Measurements from ENCODE around the gene FBXO48.

The FBXO48 gene

DNA sequence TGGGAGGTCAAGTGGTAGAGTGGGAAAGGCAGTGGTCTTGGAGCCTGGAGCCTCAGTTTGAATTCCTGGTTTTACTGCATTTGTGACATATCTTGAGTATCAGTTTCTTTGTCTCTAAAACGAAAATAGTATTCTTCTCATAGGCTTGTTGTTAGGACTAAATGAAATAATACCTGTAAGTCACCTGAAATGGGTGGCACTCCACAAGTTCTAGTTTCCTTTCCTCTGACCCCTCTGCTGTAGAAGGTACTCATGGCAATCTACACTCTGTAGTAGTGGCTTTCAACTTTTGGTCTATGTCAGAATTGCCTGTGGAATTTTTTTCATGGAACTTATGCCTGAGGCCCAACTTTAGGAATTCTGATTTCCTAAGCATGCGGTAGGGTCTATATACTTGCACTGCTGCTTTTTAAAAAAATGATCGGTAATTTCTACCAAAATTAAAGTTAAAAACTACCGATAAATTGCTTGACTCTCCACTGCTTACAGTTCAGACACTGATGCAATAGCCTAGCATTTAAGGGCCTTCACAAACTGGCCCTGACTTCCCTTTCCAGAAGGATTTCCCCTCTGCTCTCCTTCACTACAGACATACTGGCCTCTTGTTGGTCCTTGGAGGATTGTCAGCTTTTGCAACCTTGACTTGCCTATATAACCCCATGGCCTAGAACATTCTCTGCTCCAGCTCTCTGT lies 54.8 kb downstream of the FBXO48 start:
- DNase-seq (ENCODE audit: low read depth), result no peak

DNA sequence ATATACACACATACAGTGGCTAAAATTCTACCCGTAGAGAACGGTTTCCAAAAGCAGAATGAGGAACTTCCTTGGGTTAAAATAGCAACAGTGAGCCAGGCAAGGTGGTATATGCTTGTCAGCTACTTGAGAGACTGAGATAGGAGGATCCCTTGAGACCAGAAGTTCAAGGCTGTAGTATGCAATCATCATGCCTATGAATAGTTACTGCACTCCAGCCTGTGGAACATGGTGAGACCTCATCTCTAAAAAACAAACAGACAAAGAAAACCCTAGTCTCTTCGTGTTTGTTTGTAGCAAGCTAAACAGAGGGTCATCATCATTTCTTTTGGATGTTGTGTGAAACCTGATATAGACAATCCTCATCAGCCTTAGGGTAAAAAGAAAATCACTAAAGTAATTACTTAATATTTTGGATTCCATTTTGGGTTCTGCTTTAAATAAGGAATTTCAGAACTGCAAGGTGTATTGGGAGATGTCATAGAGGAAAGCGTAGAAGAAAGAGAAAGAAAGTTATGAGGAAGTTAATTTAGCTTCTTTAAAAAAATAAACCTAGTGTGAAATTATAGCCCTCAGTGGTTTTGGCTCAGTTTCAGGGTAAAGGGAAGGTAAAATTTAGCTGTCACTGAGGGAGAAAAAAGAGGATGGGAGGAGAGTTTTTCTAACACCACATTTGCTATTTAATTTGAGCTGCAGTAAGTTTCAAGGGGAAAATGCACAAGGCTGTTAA lies 55.5 kb downstream of the FBXO48 start:
- no peak for DNase-seq (ENCODE audit: low read depth)

All from EH (cell line).